Esophagus squamous epithelium (tissue), 5 donors: Measurements from ENCODE around the gene RARB. TPM values are rescaled to one million over a fixed set of nuclear protein-coding genes. Genes with fewer than 3 reads are reported as not detected.

ENCODE experiments used
- DNase-seq: peaks from one replicate; lab custom pipeline; 2025; lab: John Stamatoyannopoulos, UW
- H3K27ac ChIP-seq, 4 donors: fragments of 200-600 bp; sonication (generic); one replicate each; pipeline ENCODE4 v1.5.1; 2016 to 2019; ENCODE audit warnings: mild to moderate bottlenecking in 1 of 4
- H3K27me3 ChIP-seq, 4 donors: fragments of 200-600 bp; sonication (generic); 1 replicate in 3 of 4; 2 replicates in 1 of 4; pipeline versions ENCODE4 v1.5.1 to v1.6.0; 2017 to 2021; ENCODE audit warnings: antibody characterized with exemption in 1 of 4
- H3K36me3 ChIP-seq, 3 donors: fragments of 200-600 bp; sonication (generic); one replicate each; pipeline ENCODE4 v1.5.1; 2016 to 2019
- H3K4me1 ChIP-seq, 3 donors: fragments of 200-600 bp; sonication (generic); one replicate each; pipeline ENCODE4 v1.5.1; 2017 to 2019
- H3K4me3 ChIP-seq, 4 donors: fragments of 200-600 bp; sonication (generic); 1 replicate in 3 of 4; 2 replicates in 1 of 4; pipeline ENCODE4 v1.5.1; 2016 to 2019; ENCODE audit warnings: mild to moderate bottlenecking in 2 of 4, moderate library complexity in 1 of 4
- H3K9me3 ChIP-seq, 3 donors: fragments of 200-600 bp; sonication (generic); one replicate each; pipeline ENCODE4 v1.5.1; 2016 to 2019
- CTCF ChIP-seq, 6 experiments: fragments of 450-650 bp in 4 of 6; fragments of 200-600 bp in 2 of 6; sonication (generic) in 2 of 6; IDR thresholded peaks; one replicate each; pipeline ENCODE4 v1.5.1; 2016 to 2019; ENCODE audit warnings: antibody characterized with exemption in 6 of 6, mild to moderate bottlenecking in 4 of 6, moderate library complexity in 4 of 6
- POLR2A ChIP-seq, 4 donors: fragments of 450-650 bp; IDR thresholded peaks; one replicate each; pipeline ENCODE4 v1.6.1; 2017; ENCODE audit warnings: antibody characterized with exemption in 4 of 4, mild to moderate bottlenecking in 4 of 4, moderate library complexity in 3 of 4
- WGBS, 2 donors: methylation state at CpG; one replicate each; pipeline ENCODE4 v1.1.5; 2018; 5-methylcytosine and 5-hydroxymethylcytosine counted together
- intact Hi-C: fragments of 100-400 bp; cut with DNase I; formaldehyde crosslinking; loops from one replicate; pipeline ENCODE4 v1.15.0; 2022
- small RNA-seq, 4 donors: library from RNA; depleted of rRNA; stranded (forward); fragments of <200 nt; gene quantifications; one replicate each; pipeline ENCODE3, GENCODE V24; 2016
- total RNA-seq, 4 donors: library from RNA; depleted of rRNA; stranded (reverse); fragments of >200 nt; gene quantifications; one replicate each; pipeline ENCODE4 v1.1.0, GENCODE V29; 2016
- donor health status: DM: yes; HTN: yes; CAD: no.

The RARB gene
- total RNA-seq, 4 donors from 2014 or later: 1.9 to 9.0 (median 3.5) TPM

- H3K27me3 ChIP-seq: no peaks in the 10 kb centered on the region
- WGBS, 2 donors: 92 to 94% methylated on average over 1 of the region's 1 CpG
- intact Hi-C loops: no loop called here
- H3K4me1 ChIP-seq: no peaks in the 10 kb centered on the region
- no peak overlapping the region for H3K4me3 ChIP-seq
- H3K9me3 ChIP-seq: no peaks in the 10 kb centered on the region
- H3K36me3 ChIP-seq: peaks cover 0 to 99% (median 8%) of the 10 kb centered on the region in 3 donors
- DNase-seq: no peak
- H3K27ac ChIP-seq: no peak overlapping the region
- TF ChIP-seq CTCF (IDR thresholded peaks at IDR 0.05) (no peak), POLR2A (IDR thresholded peaks at IDR 0.05) (no peak)
Measured at GRCh38 chr3:25631989-25632388, 203.9 kb downstream of the RARB start.

- 86 to 92% methylated on average over 3 of the region's 3 CpGs for WGBS, 2 donors
- H3K9me3 ChIP-seq: no peaks in the 10 kb centered on the region
- intact Hi-C loops: no loop called here
- H3K36me3 ChIP-seq: peaks cover 0 to 91% (median 8%) of the 10 kb centered on the region in 3 donors
- H3K4me3 ChIP-seq: no peak overlapping the region
- TF ChIP-seq POLR2A (IDR thresholded peaks at IDR 0.05): no peak
- TF ChIP-seq CTCF (IDR thresholded peaks at IDR 0.05): no peak
- no peak overlapping the region for H3K27ac ChIP-seq
- DNase-seq: no peak
- H3K27me3 ChIP-seq: no peaks in the 10 kb centered on the region
- H3K4me1 ChIP-seq: no peaks in the 10 kb centered on the region
Measured at GRCh38 chr3:25633919-25634318, 205.9 kb downstream of the RARB start.

- no peak for TF ChIP-seq CTCF (IDR thresholded peaks at IDR 0.05)
- TF ChIP-seq POLR2A (IDR thresholded peaks at IDR 0.05): no peak
- WGBS, 2 donors: 83 to 91% methylated on average over 3 of the region's 3 CpGs
- H3K27ac ChIP-seq: no peak overlapping the region
- H3K9me3 ChIP-seq: no peaks in the 10 kb centered on the region
- DNase-seq: no peak
- peaks cover 0 to 88% (median 7%) of the 10 kb centered on the region in 3 donors for H3K36me3 ChIP-seq
- no peaks in the 10 kb centered on the region for H3K4me1 ChIP-seq
- intact Hi-C loops: no loop called here
- no peak overlapping the region for H3K4me3 ChIP-seq
- no peaks in the 10 kb centered on the region for H3K27me3 ChIP-seq
Measured at GRCh38 chr3:25635038-25635437, 207.0 kb downstream of the RARB start.

Small RNAs within 50 kb of the gene (small RNA-seq; reads per million reads assigned to genes)
- gene RF01161 (0 to 0.15 (median 0) reads per million in 4 donors), gene RF02271 (0 reads per million in 4 donors)

Other genes starting within 250 kb of the RARB start
- gene TOP2B, start 236.6 kb downstream of the RARB start, total RNA-seq: 10 to 100 TPM; 47.6 to 89.8 (median 67.4) TPM